Measurements from ENCODE around the gene FGD5. TPM values are rescaled to one million over a fixed set of nuclear protein-coding genes. Genes with fewer than 3 reads are reported as not detected.

The FGD5 gene
- total RNA-seq, 1 experiment from 2014 or later: not detected

DNA sequence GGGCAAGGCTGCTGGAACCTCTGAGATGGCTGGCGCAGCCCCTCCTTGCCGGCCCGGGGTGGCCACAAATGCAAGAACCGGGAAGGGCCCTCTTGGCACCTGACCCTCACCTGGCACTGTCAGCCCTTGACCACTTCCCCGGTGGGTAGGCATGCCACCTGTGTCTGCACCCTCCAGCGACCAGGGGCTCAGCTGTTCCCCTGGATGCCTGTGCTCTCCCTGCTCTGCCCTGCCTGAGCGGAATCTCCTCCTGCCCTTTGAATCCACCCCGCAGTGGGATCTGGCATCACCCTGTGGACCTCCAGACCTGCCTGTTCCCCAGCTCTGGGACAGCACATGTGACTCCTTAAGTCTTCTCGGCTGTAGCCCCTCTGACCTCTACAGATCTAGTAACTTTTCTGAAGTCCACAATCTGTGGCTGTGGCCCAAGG lies 26.1 kb upstream of the FGD5 start:
- CTCF ChIA-PET: no interaction called here

DNA sequence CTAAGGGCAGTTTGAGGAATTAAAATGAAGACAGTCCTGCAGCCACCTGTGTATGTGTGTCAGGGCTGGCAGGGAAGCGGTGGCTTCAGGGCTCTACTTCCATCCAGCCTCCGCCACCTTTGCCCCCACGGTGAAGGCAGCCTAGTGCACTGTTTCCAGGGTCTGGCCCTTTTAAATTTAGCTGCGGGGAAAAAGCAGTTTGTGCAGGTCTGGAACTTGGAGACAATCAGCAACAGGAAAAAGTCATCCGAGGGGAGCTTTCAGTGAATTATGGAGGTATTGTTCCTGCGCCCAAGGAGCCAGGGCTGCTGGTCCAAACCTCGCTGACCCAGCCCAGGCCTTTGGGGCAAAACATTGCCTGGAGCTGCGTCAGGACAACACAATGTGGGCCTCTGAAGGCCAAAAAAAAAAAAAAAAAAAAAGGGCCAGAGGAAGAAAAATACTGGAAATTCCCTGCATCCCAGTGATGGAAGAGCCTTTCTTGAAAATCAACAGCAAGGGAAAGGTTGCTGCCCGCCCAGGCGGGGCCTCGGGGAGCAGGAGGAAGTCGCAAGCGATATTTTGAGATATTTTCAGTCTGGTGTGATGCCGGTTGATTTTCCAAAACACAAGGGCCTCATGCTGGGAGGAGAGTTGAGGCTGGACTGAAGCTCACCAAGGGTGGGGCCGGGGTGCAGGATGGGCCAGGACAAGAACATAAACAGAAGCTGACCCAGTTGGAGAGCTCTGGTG lies 25.5 kb upstream of the FGD5 start:
- H3K9me3 ChIP-seq (ENCODE audit: low read depth, low read length, poor library complexity, severe bottlenecking): no peaks in the 10 kb centered on the region
- no peak overlapping the region for H3K4me3 ChIP-seq (ENCODE audit: low read depth, low read length, poor library complexity, severe bottlenecking)
- intact Hi-C loops (cut with micrococcal nuclease; ENCODE audit: unreplicated experiment): no loop called here
- H3K4me1 ChIP-seq (ENCODE audit: insufficient read depth, low read length, poor library complexity, severe bottlenecking): no peaks in the 10 kb centered on the region
- TF ChIP-seq EZH2 (IDR thresholded peaks at IDR 0.05; ENCODE audit: borderline replicate concordance, low read depth, low read length, poor library complexity, severe bottlenecking): no peak
- TF ChIP-seq, protein P1, sequence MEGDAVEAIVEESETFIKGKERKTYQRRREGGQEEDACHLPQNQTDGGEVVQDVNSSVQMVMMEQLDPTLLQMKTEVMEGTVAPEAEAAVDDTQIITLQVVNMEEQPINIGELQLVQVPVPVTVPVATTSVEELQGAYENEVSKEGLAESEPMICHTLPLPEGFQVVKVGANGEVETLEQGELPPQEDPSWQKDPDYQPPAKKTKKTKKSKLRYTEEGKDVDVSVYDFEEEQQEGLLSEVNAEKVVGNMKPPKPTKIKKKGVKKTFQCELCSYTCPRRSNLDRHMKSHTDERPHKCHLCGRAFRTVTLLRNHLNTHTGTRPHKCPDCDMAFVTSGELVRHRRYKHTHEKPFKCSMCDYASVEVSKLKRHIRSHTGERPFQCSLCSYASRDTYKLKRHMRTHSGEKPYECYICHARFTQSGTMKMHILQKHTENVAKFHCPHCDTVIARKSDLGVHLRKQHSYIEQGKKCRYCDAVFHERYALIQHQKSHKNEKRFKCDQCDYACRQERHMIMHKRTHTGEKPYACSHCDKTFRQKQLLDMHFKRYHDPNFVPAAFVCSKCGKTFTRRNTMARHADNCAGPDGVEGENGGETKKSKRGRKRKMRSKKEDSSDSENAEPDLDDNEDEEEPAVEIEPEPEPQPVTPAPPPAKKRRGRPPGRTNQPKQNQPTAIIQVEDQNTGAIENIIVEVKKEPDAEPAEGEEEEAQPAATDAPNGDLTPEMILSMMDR (conservative IDR thresholded peaks at IDR 0.05; ENCODE audit: low read depth, low read length): no peak
- ChIA-PET CTCF (no interaction called here), POLR2A (ENCODE audit: low non-redundant PET) (no interaction called here)
- DNase-seq (ENCODE audit: low spot score): no peak
- BruUV-seq (replicated peaks): no TSS peak
- H3K27ac ChIP-seq (ENCODE audit: low read depth, low read length, poor library complexity, severe bottlenecking): no peak overlapping the region
- H3K27me3 ChIP-seq (replicated peaks; ENCODE audit: insufficient read depth, low read depth, low read length, poor library complexity): peaks cover 43% of the 10 kb centered on the region
- no peaks in the 10 kb centered on the region for H3K36me3 ChIP-seq (ENCODE audit: insufficient read depth, low read length, poor library complexity, severe bottlenecking)

More for the DNA sequence above, 26.1 kb upstream of the FGD5 start:
- Histone ChIP-seq H3K27ac (ENCODE audit: low read depth, low read length, poor library complexity, severe bottlenecking) (no peak overlapping the region), H3K9me3 (ENCODE audit: low read depth, low read length, poor library complexity, severe bottlenecking) (no peaks in the 10 kb centered on the region), H3K4me3 (ENCODE audit: low read depth, low read length, poor library complexity, severe bottlenecking) (no peak overlapping the region), H3K27me3 (replicated peaks; ENCODE audit: insufficient read depth, low read depth, low read length, poor library complexity) (peaks cover 38% of the 10 kb centered on the region), H3K4me1 (ENCODE audit: insufficient read depth, low read length, poor library complexity, severe bottlenecking) (no peaks in the 10 kb centered on the region), H3K36me3 (ENCODE audit: insufficient read depth, low read length, poor library complexity, severe bottlenecking) (no peaks in the 10 kb centered on the region)
- POLR2A ChIA-PET (ENCODE audit: low non-redundant PET): no interaction called here
- DNase-seq (ENCODE audit: low spot score): no peak
- intact Hi-C loops (cut with micrococcal nuclease; ENCODE audit: unreplicated experiment): no loop called here
- TF ChIP-seq, protein P1 (conservative IDR thresholded peaks at IDR 0.05; ENCODE audit: low read depth, low read length): no peak
- no peak for TF ChIP-seq EZH2 (IDR thresholded peaks at IDR 0.05; ENCODE audit: borderline replicate concordance, low read depth, low read length, poor library complexity, severe bottlenecking)
- BruUV-seq (replicated peaks): no TSS peak

DNA sequence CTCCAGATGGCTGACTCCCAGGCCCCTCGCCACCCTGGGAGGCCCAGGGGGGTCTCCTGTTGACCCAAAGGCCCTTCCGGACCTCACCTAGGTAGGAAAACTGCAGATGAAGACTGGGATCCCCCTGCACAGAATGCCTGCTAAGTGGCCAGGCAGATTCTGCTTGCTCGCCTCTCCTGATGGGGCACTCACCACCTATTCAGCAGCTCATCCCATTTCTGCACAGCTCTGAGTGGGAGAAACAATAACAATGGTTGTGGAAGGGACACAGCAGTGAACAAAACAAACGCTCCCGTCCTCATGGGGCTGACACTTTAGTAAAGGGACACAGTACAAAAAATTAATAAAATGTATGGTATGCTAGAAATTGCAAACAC lies 24.9 kb upstream of the FGD5 start:
- ChIA-PET CTCF (no interaction called here), POLR2A (ENCODE audit: low non-redundant PET) (no interaction called here)
- Histone ChIP-seq H3K36me3 (ENCODE audit: insufficient read depth, low read length, poor library complexity, severe bottlenecking) (no peaks in the 10 kb centered on the region), H3K27ac (ENCODE audit: low read depth, low read length, poor library complexity, severe bottlenecking) (no peak overlapping the region), H3K4me3 (ENCODE audit: low read depth, low read length, poor library complexity, severe bottlenecking) (no peak overlapping the region), H3K4me1 (ENCODE audit: insufficient read depth, low read length, poor library complexity, severe bottlenecking) (no peaks in the 10 kb centered on the region), H3K27me3 (replicated peaks; ENCODE audit: insufficient read depth, low read depth, low read length, poor library complexity) (peaks cover 43% of the 10 kb centered on the region), H3K9me3 (ENCODE audit: low read depth, low read length, poor library complexity, severe bottlenecking) (no peaks in the 10 kb centered on the region)
- BruUV-seq (replicated peaks): no TSS peak
- intact Hi-C loops (cut with micrococcal nuclease; ENCODE audit: unreplicated experiment): no loop called here
- TF ChIP-seq, protein P1 (conservative IDR thresholded peaks at IDR 0.05; ENCODE audit: low read depth, low read length): no peak
- TF ChIP-seq EZH2 (IDR thresholded peaks at IDR 0.05; ENCODE audit: borderline replicate concordance, low read depth, low read length, poor library complexity, severe bottlenecking): no peak
- DNase-seq (ENCODE audit: low spot score): no peak

Measured in A673 (cell line).